ENCODE results near the gene DDHD1. TPM values are rescaled to one million over a fixed set of nuclear protein-coding genes. Genes with fewer than 3 reads are reported as not detected.

Gene DDHD1
- total RNA-seq, 1 donor from 2014 or later, result 21.3 TPM

- DNase-seq (ENCODE audit: low spot score), result no peak
Observed at GRCh38 chr14:53001787-53002378, 151.2 kb downstream of the DDHD1 start.

- DNase-seq (ENCODE audit: low spot score), result no peak
Observed at GRCh38 chr14:52998376-52999015, 154.6 kb downstream of the DDHD1 start.

DNA sequence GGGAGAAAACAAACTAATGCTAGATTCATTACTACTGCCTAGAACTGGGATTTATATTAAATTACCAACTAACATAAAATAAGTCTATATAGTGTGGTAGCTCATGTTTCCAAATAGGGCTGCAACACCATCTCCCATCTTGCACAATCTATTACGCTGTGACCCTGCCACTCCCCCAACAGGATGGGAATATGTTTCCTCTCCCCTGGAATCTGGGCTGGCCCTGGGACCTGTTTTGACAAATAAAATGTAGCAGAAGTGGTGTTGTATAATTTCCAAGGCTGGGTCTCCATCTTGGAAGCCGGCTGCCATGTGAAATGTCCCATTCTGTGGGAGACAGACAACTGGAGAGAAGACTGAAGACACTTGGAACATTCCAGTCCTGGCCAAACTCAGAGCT, 156.6 kb downstream of the DDHD1 start:
- no peak for DNase-seq (ENCODE audit: low spot score)

- no peak for DNase-seq (ENCODE audit: low spot score)
Observed at GRCh38 chr14:52995998-52996397, 157.1 kb downstream of the DDHD1 start.

GRCh38 chr14:52992236-52992870, 160.8 kb downstream of the DDHD1 start:
- DNase-seq (ENCODE audit: low spot score), result no peak

- DNase-seq (ENCODE audit: low spot score), result no peak
Observed at GRCh38 chr14:52988139-52988538, 165.0 kb downstream of the DDHD1 start.

DNA sequence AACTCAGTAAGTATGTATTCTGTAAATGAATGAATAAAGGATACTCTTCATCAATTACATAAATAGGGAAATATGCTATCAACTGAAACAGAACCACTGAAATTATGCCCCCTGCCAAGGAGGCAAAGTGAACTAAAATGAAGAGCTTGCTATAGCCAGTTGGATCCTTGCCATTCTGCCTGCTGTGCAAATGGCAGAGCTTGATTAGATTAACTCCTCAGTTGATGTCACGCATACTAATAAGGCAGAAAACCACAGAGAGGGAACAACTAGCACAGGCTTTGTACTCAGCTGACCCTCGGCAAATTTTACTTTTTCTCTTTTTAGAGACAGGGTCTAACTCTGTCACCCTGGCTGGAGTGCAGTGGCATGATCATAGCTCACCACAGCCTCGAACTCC, 165.6 kb downstream of the DDHD1 start:
- no peak for DNase-seq (ENCODE audit: low spot score)

- no peak for DNase-seq (ENCODE audit: low spot score)
Observed at GRCh38 chr14:52987042-52987441, 166.1 kb downstream of the DDHD1 start.

Other genes with a start within 250 kb of the DDHD1 start
- 206 TPM for gene FERMT2, start 202.3 kb downstream of the DDHD1 start, total RNA-seq

Data from mesenteric fat pad (tissue), 1 donor.